GM12892 (cell line): ENCODE results near the gene MYORG.

Experiments
- POLR2A ChIP-seq: IDR thresholded peaks from 2 replicates; pipeline ENCODE4 v1.6.1; 2011; ENCODE audit warnings: low read depth, low read length, control low read depth
- POLR2AphosphoS5 ChIP-seq: IDR thresholded peaks from 2 replicates; pipeline ENCODE4 v1.6.1; 2011; ENCODE audit warnings: low read depth, low read length, control low read depth
- TAF1 ChIP-seq: IDR thresholded peaks from 2 replicates; pipeline ENCODE4 v1.6.1; 2011; ENCODE audit warnings: low read depth, mild to moderate bottlenecking, control low read depth, low read length, borderline replicate concordance

- TF ChIP-seq POLR2A (no peak), TAF1 (no peak), POLR2AphosphoS5 (no peak)
Measured at GRCh38 chr9:34403554-34404380, 27.1 kb upstream of the MYORG start.
